GM19328 (cell line): ENCODE data around the gene MTHFR.

Experiments used
- ATAC-seq: cut with Tn5 transposase; IDR thresholded peaks from one replicate; pipeline ENCODE4 v1.9.1; 2021; ENCODE audit warnings: mild to moderate bottlenecking, moderate library complexity; ENCODE audit not compliant: unreplicated experiment

MTHFR gene

GRCh38 chr1:11799099-11799498 lies 6.7 kb downstream of the MTHFR start:
- no peak for ATAC-seq

- ATAC-seq = no peak
These were observed 8.1 kb downstream of the MTHFR start for GRCh38 chr1:11797525-11798216.

GRCh38 chr1:11796036-11796828 lies 9.5 kb downstream of the MTHFR start:
- no peak for ATAC-seq

- ATAC-seq = no peak
These were observed 10.4 kb downstream of the MTHFR start for GRCh38 chr1:11795238-11795890.

- ATAC-seq = no peak
These were observed 11.1 kb downstream of the MTHFR start for GRCh38 chr1:11794446-11795237.

GRCh38 chr1:11793819-11794218 lies 11.9 kb downstream of the MTHFR start:
- ATAC-seq = no peak

GRCh38 chr1:11792106-11792505 lies 13.7 kb downstream of the MTHFR start:
- no peak for ATAC-seq

GRCh38 chr1:11790880-11791715 lies 14.7 kb downstream of the MTHFR start:
- no peak for ATAC-seq

GRCh38 chr1:11790101-11790879 lies 15.5 kb downstream of the MTHFR start:
- ATAC-seq = no peak

- no peak for ATAC-seq
These were observed 16.4 kb downstream of the MTHFR start for GRCh38 chr1:11789126-11790067.

- no peak for ATAC-seq
These were observed 17.2 kb downstream of the MTHFR start for GRCh38 chr1:11788549-11789053.

GRCh38 chr1:11787804-11788436 lies 17.8 kb downstream of the MTHFR start:
- ATAC-seq = no peak

GRCh38 chr1:11787251-11787803 lies 18.4 kb downstream of the MTHFR start:
- no peak for ATAC-seq

- ATAC-seq = no peak
These were observed 19.6 kb downstream of the MTHFR start for GRCh38 chr1:11786168-11786567.

GRCh38 chr1:11784993-11785769 lies 20.6 kb downstream of the MTHFR start:
- ATAC-seq = no peak

GRCh38 chr1:11784256-11784992 lies 21.3 kb downstream of the MTHFR start:
- ATAC-seq = no peak
